ENCODE measurements around the gene MYEOV. TPM values are rescaled to one million over a fixed set of nuclear protein-coding genes. Genes with fewer than 3 reads are reported as not detected.

The MYEOV gene
- total RNA-seq, 1 experiment from 2014 or later, result not detected

GRCh38 chr11:69302447-69303020 is 8.6 kb downstream of the MYEOV start:
- no peaks in the 10 kb centered on the region for H3K27me3 Mint-ChIP-seq (ENCODE audit: insufficient read depth, unreplicated experiment)
- H3K4me3 Mint-ChIP-seq (ENCODE audit: unreplicated experiment), result no peak overlapping the region
- H3K27ac Mint-ChIP-seq (ENCODE audit: low read depth, unreplicated experiment), result peak overlapping the region; percentile 17
- DNase-seq (ENCODE audit: unreplicated experiment), result no peak
- peaks cover 49% of the 10 kb centered on the region for H3K4me1 Mint-ChIP-seq (ENCODE audit: insufficient read depth, unreplicated experiment)
- no peak for TF ChIP-seq CTCF (IDR thresholded peaks at IDR 0.05; ENCODE audit: unreplicated experiment)
- peaks cover 7% of the 10 kb centered on the region for H3K9me3 Mint-ChIP-seq (ENCODE audit: unreplicated experiment)
- POLR2A ChIA-PET, result interaction anchor here (0.6 to 1.1 kb wide), 3 partner anchors 21 to 554 kb away, joined by 3 read pairs; no protein-coding TSS in a partner anchor
- H3K36me3 Mint-ChIP-seq (ENCODE audit: insufficient read depth, unreplicated experiment), result no peaks in the 10 kb centered on the region
- intact Hi-C loops (cut with micrococcal nuclease), result no loop called here
- CTCF ChIA-PET, result no interaction called here
- no TSS peak for BruUV-seq (replicated peaks)

- H3K4me3 Mint-ChIP-seq (ENCODE audit: unreplicated experiment), result no peak overlapping the region
- H3K27me3 Mint-ChIP-seq (ENCODE audit: insufficient read depth, unreplicated experiment), result no peaks in the 10 kb centered on the region
- no TSS peak for BruUV-seq (replicated peaks)
- no peaks in the 10 kb centered on the region for H3K36me3 Mint-ChIP-seq (ENCODE audit: insufficient read depth, unreplicated experiment)
- ChIA-PET POLR2A (no interaction called here), CTCF (no interaction called here)
- intact Hi-C loops (cut with micrococcal nuclease), result no loop called here
- peaks cover 40% of the 10 kb centered on the region for H3K4me1 Mint-ChIP-seq (ENCODE audit: insufficient read depth, unreplicated experiment)
- TF ChIP-seq CTCF (IDR thresholded peaks at IDR 0.05; ENCODE audit: unreplicated experiment), result no peak
- DNase-seq (ENCODE audit: unreplicated experiment), result no peak
- H3K9me3 Mint-ChIP-seq (ENCODE audit: unreplicated experiment), result peaks cover 7% of the 10 kb centered on the region
- no peak overlapping the region for H3K27ac Mint-ChIP-seq (ENCODE audit: low read depth, unreplicated experiment)
These were observed 9.5 kb downstream of the MYEOV start for GRCh38 chr11:69303427-69303826.

- TF ChIP-seq CTCF (IDR thresholded peaks at IDR 0.05; ENCODE audit: unreplicated experiment), result no peak
- no peaks in the 10 kb centered on the region for H3K36me3 Mint-ChIP-seq (ENCODE audit: insufficient read depth, unreplicated experiment)
- no peak overlapping the region for H3K27ac Mint-ChIP-seq (ENCODE audit: low read depth, unreplicated experiment)
- intact Hi-C loops (cut with micrococcal nuclease), result no loop called here
- no peak for DNase-seq (ENCODE audit: unreplicated experiment)
- peaks cover 34% of the 10 kb centered on the region for H3K4me1 Mint-ChIP-seq (ENCODE audit: insufficient read depth, unreplicated experiment)
- no peak overlapping the region for H3K4me3 Mint-ChIP-seq (ENCODE audit: unreplicated experiment)
- BruUV-seq (replicated peaks), result no TSS peak
- ChIA-PET CTCF (no interaction called here), POLR2A (no interaction called here)
- no peaks in the 10 kb centered on the region for H3K27me3 Mint-ChIP-seq (ENCODE audit: insufficient read depth, unreplicated experiment)
- peaks cover 7% of the 10 kb centered on the region for H3K9me3 Mint-ChIP-seq (ENCODE audit: unreplicated experiment)
These were observed 10.3 kb downstream of the MYEOV start for GRCh38 chr11:69304258-69304657.

GRCh38 chr11:69304686-69305085 is 10.7 kb downstream of the MYEOV start:
- no peak for TF ChIP-seq CTCF (IDR thresholded peaks at IDR 0.05; ENCODE audit: unreplicated experiment)
- H3K27ac Mint-ChIP-seq (ENCODE audit: low read depth, unreplicated experiment), result no peak overlapping the region
- intact Hi-C loops (cut with micrococcal nuclease), result no loop called here
- H3K27me3 Mint-ChIP-seq (ENCODE audit: insufficient read depth, unreplicated experiment), result no peaks in the 10 kb centered on the region
- CTCF ChIA-PET, result no interaction called here
- no peak for DNase-seq (ENCODE audit: unreplicated experiment)
- H3K4me3 Mint-ChIP-seq (ENCODE audit: unreplicated experiment), result no peak overlapping the region
- POLR2A ChIA-PET, result no interaction called here
- no peaks in the 10 kb centered on the region for H3K36me3 Mint-ChIP-seq (ENCODE audit: insufficient read depth, unreplicated experiment)
- BruUV-seq (replicated peaks), result no TSS peak
- H3K9me3 Mint-ChIP-seq (ENCODE audit: unreplicated experiment), result peaks cover 7% of the 10 kb centered on the region
- H3K4me1 Mint-ChIP-seq (ENCODE audit: insufficient read depth, unreplicated experiment), result peaks cover 30% of the 10 kb centered on the region
